Activated T-helper 1 cell treated with anti-CD3 and anti-CD28 coated beads, Interleukin-12 subunit alpha, Interleukin-12 subunit beta, Interleukin-2, Interleukin-4 antibody, amounts not matched to agents 30 ng/mL and 10 ng/mL and 1 ng/mL, durations not matched to agents 14 hours and 24 hours and 36 hours (primary cell): ENCODE data around the gene CNTD1. TPM values are rescaled to one million over a fixed set of nuclear protein-coding genes. Genes with fewer than 3 reads are reported as not detected.
"Not testable (repeated sequence)": the region's sequence is repeated elsewhere in the genome, so short reads cannot be mapped to it uniquely, and the experiment has no call there.

Experiments
- DNase-seq: peaks from one replicate; pipeline ENCODE4 v3.0.0; 2021; ENCODE audit warnings: low spot score
- H3K27ac Mint-ChIP-seq: one replicate; pipeline ENCODE4 v1.8.0; 2021; ENCODE audit warnings: mild to moderate bottlenecking, mixed read lengths
- H3K27me3 Mint-ChIP-seq: one replicate; pipeline ENCODE4 v1.8.0; 2022; ENCODE audit warnings: mild to moderate bottlenecking, moderate library complexity, mixed read lengths; ENCODE audit not compliant: insufficient read depth
- H3K36me3 Mint-ChIP-seq: one replicate; pipeline ENCODE4 v1.8.0; 2021; ENCODE audit warnings: low read depth, mixed read lengths
- H3K4me1 Mint-ChIP-seq: one replicate; pipeline ENCODE4 v1.8.0; 2021; ENCODE audit warnings: low read depth, mixed read lengths
- H3K4me3 Mint-ChIP-seq: one replicate; pipeline ENCODE4 v1.8.0; 2021; ENCODE audit warnings: mild to moderate bottlenecking, moderate library complexity, mixed read lengths
- H3K9me3 Mint-ChIP-seq: one replicate; pipeline ENCODE4 v1.8.0; 2021; ENCODE audit warnings: mixed read lengths
- intact Hi-C: fragments of 100-400 bp; cut with micrococcal nuclease; formaldehyde crosslinking; loops from one replicate; pipeline ENCODE4 v1.15.1; 2024
- total RNA-seq: library from RNA; stranded (reverse); gene quantifications from 2 replicates; pipeline ENCODE4 v1.2.3, GENCODE V29; 2022

Gene CNTD1
- total RNA-seq, 1 donor from 2014 or later: not detected

- H3K27ac Mint-ChIP-seq, H3K27me3 Mint-ChIP-seq, DNase-seq, H3K4me1 Mint-ChIP-seq, H3K9me3 Mint-ChIP-seq, H3K4me3 Mint-ChIP-seq, intact Hi-C loops, H3K36me3 Mint-ChIP-seq: not testable (repeated sequence)
These were observed 57.9 kb downstream of the CNTD1 start for GRCh38 chr17:42856516-42856915.

- no peak overlapping the region for H3K4me3 Mint-ChIP-seq
- intact Hi-C loops: no loop called here
- H3K9me3 Mint-ChIP-seq: no peaks in the 10 kb centered on the region
- H3K36me3 Mint-ChIP-seq: no peaks in the 10 kb centered on the region
- DNase-seq: no peak
- no peaks in the 10 kb centered on the region for H3K4me1 Mint-ChIP-seq
- H3K27me3 Mint-ChIP-seq: no peaks in the 10 kb centered on the region
- no peak overlapping the region for H3K27ac Mint-ChIP-seq
These were observed 58.7 kb downstream of the CNTD1 start for GRCh38 chr17:42857389-42857788.

Other genes with a start within 250 kb of the CNTD1 start
- 0.49 and 0.78 TPM in 2 replicates for gene HSD17B1, start 245.9 kb upstream of the CNTD1 start, total RNA-seq
- gene COASY, start 236.7 kb upstream of the CNTD1 start, total RNA-seq: 93.1 and 95.4 TPM in 2 replicates
- 74.1 and 75.4 TPM in 2 replicates for gene MLX, start 231.8 kb upstream of the CNTD1 start, total RNA-seq
- gene PSMC3IP, start 221.1 kb upstream of the CNTD1 start, total RNA-seq: 27.6 and 31.5 TPM in 2 replicates
- gene RETREG3, start 189.5 kb upstream of the CNTD1 start, total RNA-seq: 41.1 and 43.4 TPM in 2 replicates
- gene TUBG1, start 189.2 kb upstream of the CNTD1 start, total RNA-seq: 90.0 and 95.2 TPM in 2 replicates
- gene TUBG2, start 139.6 kb upstream of the CNTD1 start, total RNA-seq: 9.1 and 11.6 TPM in 2 replicates
- 0.52 and 0.76 TPM in 2 replicates for gene PLEKHH3, start 121.9 kb upstream of the CNTD1 start, total RNA-seq
- 0.15 and 0.21 TPM in 2 replicates for gene CCR10, start 117.0 kb upstream of the CNTD1 start, total RNA-seq
- 1.8 and 2.2 TPM in 2 replicates for gene CNTNAP1, start 116.3 kb upstream of the CNTD1 start, total RNA-seq
- 35.6 and 40.0 TPM in 2 replicates for gene EZH1, start 53.8 kb upstream of the CNTD1 start, total RNA-seq
- gene RAMP2, start 37.6 kb upstream of the CNTD1 start, total RNA-seq: not detected in 2 replicates
- gene VPS25, start 25.4 kb upstream of the CNTD1 start, total RNA-seq: 93.6 and 97.0 TPM in 2 replicates
- 0.12 and 0.29 TPM in 2 replicates for gene WNK4, start 18.3 kb upstream of the CNTD1 start, total RNA-seq
- 53.5 and 59.3 TPM in 2 replicates for gene COA3, start 157 bp upstream of the CNTD1 start, total RNA-seq
- 100 and 110 TPM in 2 replicates for gene BECN1, start 25.4 kb downstream of the CNTD1 start, total RNA-seq
- 217 and 220 TPM in 2 replicates for gene PSME3, start 34.5 kb downstream of the CNTD1 start, total RNA-seq
- 3.6 and 4.0 TPM in 2 replicates for gene AOC2, start 45.7 kb downstream of the CNTD1 start, total RNA-seq
- 1.9 and 3.7 TPM in 2 replicates for gene AOC3, start 52.3 kb downstream of the CNTD1 start, total RNA-seq
- not detected in 2 replicates for gene G6PC1, start 101.9 kb downstream of the CNTD1 start, total RNA-seq
- 78.2 and 85.5 TPM in 2 replicates for gene AARSD1, start 165.6 kb downstream of the CNTD1 start, total RNA-seq
- gene PTGES3L, start 181.2 kb downstream of the CNTD1 start, total RNA-seq: 1.0 and 1.6 TPM in 2 replicates
- 16.9 and 18.8 TPM in 2 replicates for gene RUNDC1, start 181.7 kb downstream of the CNTD1 start, total RNA-seq
- 1,049 and 1,126 TPM in 2 replicates for gene RPL27, start 199.6 kb downstream of the CNTD1 start, total RNA-seq
- 65.8 and 67.0 TPM in 2 replicates for gene IFI35, start 207.9 kb downstream of the CNTD1 start, total RNA-seq
- 17.3 TPM in 2 replicates for gene VAT1, start 223.5 kb downstream of the CNTD1 start, total RNA-seq
- gene RND2, start 226.4 kb downstream of the CNTD1 start, total RNA-seq: 0.07 TPM in 1 of 2 replicates, not detected in the other